GM19025 (cell line): Measurements from ENCODE around the gene CPT1B.
"Not testable (repeated sequence)": the region's sequence is repeated elsewhere in the genome, so short reads cannot be mapped to it uniquely, and the experiment has no call there.

Experiments
- ATAC-seq: cut with Tn5 transposase; IDR thresholded peaks from one replicate; pipeline ENCODE4 v1.9.1; 2021; ENCODE audit warnings: mild to moderate bottlenecking, low read depth, moderate library complexity; ENCODE audit not compliant: unreplicated experiment

Gene CPT1B

GRCh38 chr22:50520826-50521453 is 57.3 kb downstream of the CPT1B start:
- ATAC-seq = no peak

GRCh38 chr22:50520184-50520583 is 58.0 kb downstream of the CPT1B start:
- not testable (repeated sequence) for ATAC-seq

- no peak for ATAC-seq
Observed at GRCh38 chr22:50519151-50519550, 59.1 kb downstream of the CPT1B start.
